ENCODE results near the gene ABCC1. TPM values are rescaled to one million over a fixed set of nuclear protein-coding genes. Genes with fewer than 3 reads are reported as not detected.

The ABCC1 gene
- total RNA-seq, 1 donor from 2014 or later = 17.0 TPM

GRCh38 chr16:16022683-16023064, 73.3 kb downstream of the ABCC1 start:
- H3K9me3 ChIP-seq (replicated peaks) = no peaks in the 10 kb centered on the region
- H3K36me3 ChIP-seq = peaks cover 19% of the 10 kb centered on the region
- DNase-seq = no peak
- TF ChIP-seq CTCF (IDR thresholded peaks at IDR 0.05; ENCODE audit: borderline replicate concordance) = no peak
- H3K4me3 ChIP-seq = peak overlapping the region; percentile 24
- H3K27ac ChIP-seq (replicated peaks) = peak overlapping the region; percentile 79
- intact Hi-C loops (cut with micrococcal nuclease) = no loop called here
- H3K27me3 ChIP-seq (ENCODE audit: low read depth) = no peaks in the 10 kb centered on the region
- H3K4me1 ChIP-seq = peaks cover 56% of the 10 kb centered on the region

GRCh38 chr16:16025214-16025968, 76.0 kb downstream of the ABCC1 start:
- H3K9me3 ChIP-seq (replicated peaks) = no peaks in the 10 kb centered on the region
- intact Hi-C loops (cut with micrococcal nuclease) = no loop called here
- TF ChIP-seq CTCF (IDR thresholded peaks at IDR 0.05; ENCODE audit: borderline replicate concordance) = no peak
- H3K36me3 ChIP-seq = peaks cover 1% of the 10 kb centered on the region
- H3K27me3 ChIP-seq (ENCODE audit: low read depth) = no peaks in the 10 kb centered on the region
- no peak for DNase-seq
- H3K4me3 ChIP-seq = no peak overlapping the region
- H3K27ac ChIP-seq (replicated peaks) = peak overlapping the region; percentile 17
- H3K4me1 ChIP-seq = peaks cover 83% of the 10 kb centered on the region

GRCh38 chr16:16027728-16028310, 78.4 kb downstream of the ABCC1 start:
- Histone ChIP-seq H3K4me1 (peaks cover 71% of the 10 kb centered on the region), H3K27ac (replicated peaks) (peak overlapping the region; percentile 3), H3K4me3 (no peak overlapping the region), H3K9me3 (replicated peaks) (no peaks in the 10 kb centered on the region), H3K27me3 (ENCODE audit: low read depth) (no peaks in the 10 kb centered on the region), H3K36me3 (no peaks in the 10 kb centered on the region)
- intact Hi-C loops (cut with micrococcal nuclease) = no loop called here
- DNase-seq = no peak
- no peak for TF ChIP-seq CTCF (IDR thresholded peaks at IDR 0.05; ENCODE audit: borderline replicate concordance)

GRCh38 chr16:16028311-16028999, 79.0 kb downstream of the ABCC1 start:
- no peak for TF ChIP-seq CTCF (IDR thresholded peaks at IDR 0.05; ENCODE audit: borderline replicate concordance)
- intact Hi-C loops (cut with micrococcal nuclease) = no loop called here
- Histone ChIP-seq H3K27ac (replicated peaks) (peak overlapping the region; percentile 3), H3K36me3 (peaks cover 5% of the 10 kb centered on the region), H3K4me3 (no peak overlapping the region), H3K27me3 (ENCODE audit: low read depth) (no peaks in the 10 kb centered on the region), H3K4me1 (peaks cover 71% of the 10 kb centered on the region), H3K9me3 (replicated peaks) (no peaks in the 10 kb centered on the region)
- no peak for DNase-seq

- intact Hi-C loops (cut with micrococcal nuclease) = no loop called here
- no peaks in the 10 kb centered on the region for H3K27me3 ChIP-seq (ENCODE audit: low read depth)
- no peaks in the 10 kb centered on the region for H3K9me3 ChIP-seq (replicated peaks)
- H3K27ac ChIP-seq (replicated peaks) = peak overlapping the region; percentile 61
- H3K4me1 ChIP-seq = peaks cover 69% of the 10 kb centered on the region
- H3K36me3 ChIP-seq = peaks cover 8% of the 10 kb centered on the region
- no peak for DNase-seq
- TF ChIP-seq CTCF (IDR thresholded peaks at IDR 0.05; ENCODE audit: borderline replicate concordance) = no peak
- no peak overlapping the region for H3K4me3 ChIP-seq
Measured at GRCh38 chr16:16029431-16030011, 80.1 kb downstream of the ABCC1 start.

Data from left ventricle myocardium inferior (tissue), 1 donor.